ENCODE measurements around the gene CTPS1.

Gene CTPS1

GRCh38 chr1:41032147-41032546 lies 52.7 kb downstream of the CTPS1 start:
- TF ChIP-seq CTCF (IDR thresholded peaks at IDR 0.05; ENCODE audit: low read depth, low read length), result no peak
- Histone ChIP-seq H3K36me3 (peaks cover 9% of the 10 kb centered on the region), H3K9me3 (no peaks in the 10 kb centered on the region)

GRCh38 chr1:41033272-41033671 lies 53.8 kb downstream of the CTPS1 start:
- Histone ChIP-seq H3K4me3 (ENCODE audit: low read depth, low read length) (no peak overlapping the region), H3K4me1 (no peaks in the 10 kb centered on the region), H3K27me3 (no peaks in the 10 kb centered on the region), H3K36me3 (peaks cover 9% of the 10 kb centered on the region), H3K9me3 (no peaks in the 10 kb centered on the region)
- no peak for DNase-seq
- TF ChIP-seq CTCF (IDR thresholded peaks at IDR 0.05; ENCODE audit: low read depth, low read length), result no peak

More at GRCh38 chr1:41032147-41032546, 52.7 kb downstream of the CTPS1 start:
- Histone ChIP-seq H3K4me1 (no peaks in the 10 kb centered on the region), H3K27me3 (no peaks in the 10 kb centered on the region), H3K4me3 (ENCODE audit: low read depth, low read length) (no peak overlapping the region)
- DNase-seq, result no peak

- no peak for DNase-seq
- Histone ChIP-seq H3K4me3 (ENCODE audit: low read depth, low read length) (no peak overlapping the region), H3K9me3 (no peaks in the 10 kb centered on the region), H3K36me3 (peaks cover 8% of the 10 kb centered on the region), H3K27me3 (no peaks in the 10 kb centered on the region), H3K4me1 (no peaks in the 10 kb centered on the region)
- TF ChIP-seq CTCF (IDR thresholded peaks at IDR 0.05; ENCODE audit: low read depth, low read length), result no peak
These were observed 57.8 kb downstream of the CTPS1 start for GRCh38 chr1:41037116-41037903.

GRCh38 chr1:41038110-41038509 lies 58.6 kb downstream of the CTPS1 start:
- no peaks in the 10 kb centered on the region for H3K4me1 ChIP-seq
- TF ChIP-seq CTCF (IDR thresholded peaks at IDR 0.05; ENCODE audit: low read depth, low read length), result no peak
- no peaks in the 10 kb centered on the region for H3K27me3 ChIP-seq
- H3K36me3 ChIP-seq, result peaks cover 5% of the 10 kb centered on the region; the same call in 1 of the 2 replicates
- DNase-seq, result no peak
- no peak overlapping the region for H3K4me3 ChIP-seq (ENCODE audit: low read depth, low read length)
- no peaks in the 10 kb centered on the region for H3K9me3 ChIP-seq

GRCh38 chr1:41041614-41042270 lies 62.2 kb downstream of the CTPS1 start:
- peaks cover under 1% of the 10 kb centered on the region; the same call in 1 of the 2 replicates for H3K36me3 ChIP-seq
- no peaks in the 10 kb centered on the region for H3K4me1 ChIP-seq
- DNase-seq, result no peak
- no peak overlapping the region for H3K4me3 ChIP-seq (ENCODE audit: low read depth, low read length)
- no peak for TF ChIP-seq CTCF (IDR thresholded peaks at IDR 0.05; ENCODE audit: low read depth, low read length)
- H3K27me3 ChIP-seq, result no peaks in the 10 kb centered on the region
- H3K9me3 ChIP-seq, result no peaks in the 10 kb centered on the region

GRCh38 chr1:41044187-41044586 lies 64.7 kb downstream of the CTPS1 start:
- TF ChIP-seq CTCF (IDR thresholded peaks at IDR 0.05; ENCODE audit: low read depth, low read length), result no peak
- no peaks in the 10 kb centered on the region for H3K9me3 ChIP-seq
- DNase-seq, result no peak
- no peak overlapping the region for H3K4me3 ChIP-seq (ENCODE audit: low read depth, low read length)
- H3K4me1 ChIP-seq, result no peaks in the 10 kb centered on the region
- no peaks in the 10 kb centered on the region; the same call in 1 of the 2 replicates for H3K36me3 ChIP-seq
- H3K27me3 ChIP-seq, result no peaks in the 10 kb centered on the region
